HCT116 (cell line): Measurements from ENCODE around the gene POLR1B. TPM values are rescaled to one million over a fixed set of nuclear protein-coding genes. Genes with fewer than 3 reads are reported as not detected.
A peak's percentile ranks its signal among the peaks of the same experiment; 100 is the strongest.

ENCODE experiments used
- ATAC-seq: fragments of 200-7000 bp; cut with Tn5 transposase; 2 replicates; pipeline ENCODE4 v1.9.1; 2020; ENCODE audit warnings: mild to moderate bottlenecking, moderate library complexity
- BruUV-seq: library from RNA; stranded (reverse); fragments of 400-500 nt; replicated peaks from 2 replicates; lab custom pipeline; 2021; lab: Mats Ljungman, UMichigan
- CTCF ChIA-PET: fragments of 300-600 bp; sonication (Branson Sonifier 250); formaldehyde crosslinking; loops from one replicate; lab custom pipeline; 2021; ENCODE audit warnings: antibody characterized with exemption; lab: Charles Lee
- POLR2A ChIA-PET: fragments of 300-600, 350-600 bp; sonication (Branson Sonifier 250); formaldehyde crosslinking; loops from one replicate; lab custom pipeline; 2021; ENCODE audit warnings: antibody characterized with exemption; lab: Charles Lee
- RAD21 ChIA-PET, 2 experiments: fragments of 300-600 bp; sonication (Branson Sonifier 250); formaldehyde crosslinking; loops; one replicate each; lab custom pipeline; 2023; ENCODE audit warnings: low total read pairs in 2 of 2; ENCODE audit not compliant: uncharacterized antibody in 2 of 2, unreplicated experiment in 2 of 2, low non-redundant PET in 1 of 2; lab: Charles Lee
- DNase-seq: peaks from one replicate; pipeline ENCODE4 v3.0.0-alpha.2; 2010; ENCODE audit warnings: low read depth, low spot score
- H2AFZ ChIP-seq: fragments of 200-600 bp; shearing (Covaris generic), sonication (generic); 2 replicates; pipeline ENCODE4 v1.6.1; 2017; ENCODE audit warnings: low read depth, mixed run types, mixed read lengths, antibody characterized with exemption, low read length; ENCODE audit not compliant: poor library complexity, severe bottlenecking
- H3K27ac ChIP-seq: 2 replicates; pipeline ENCODE4 v1.5.1; 2012; ENCODE audit warnings: low read depth, low read length
- H3K27me3 ChIP-seq: fragments of 200-600 bp; sonication (generic); 2 replicates; pipeline ENCODE4 v1.6.1; 2016; ENCODE audit warnings: mixed run types, low read length, mixed read lengths; ENCODE audit not compliant: insufficient read depth
- H3K36me3 ChIP-seq, 2 experiments: fragments of 200-500 bp in 1 of 2; fragments of 200-600 bp in 1 of 2; sonication (Bioruptor generic) in 1 of 2; sonication (generic) in 1 of 2; 2 replicates each; pipeline versions ENCODE4 v1.5.1 to v1.6.1; 2014 to 2016; ENCODE audit warnings: low read length in 2 of 2, inconsistent platforms in 1 of 2, mixed read lengths in 1 of 2, mixed run types in 1 of 2; ENCODE audit not compliant: insufficient read depth in 2 of 2, control insufficient read depth in 1 of 2
- H3K4me1 ChIP-seq, 2 experiments: fragments of 200-600 bp in 1 of 2; sonication (generic) in 1 of 2; 2 replicates each; pipeline versions ENCODE4 v1.5.1 to v1.6.1; 2012 to 2017; ENCODE audit warnings: low read length in 2 of 2, inconsistent platforms in 1 of 2, mild to moderate bottlenecking in 1 of 2, mixed read lengths in 1 of 2, mixed run types in 1 of 2, moderate library complexity in 1 of 2; ENCODE audit not compliant: insufficient read depth in 2 of 2, control insufficient read depth in 1 of 2
- H3K4me2 ChIP-seq: fragments of 200-600 bp; sonication (generic); 2 replicates; pipeline ENCODE4 v1.6.1; 2017; ENCODE audit warnings: mixed run types, low read length, mixed read lengths
- H3K4me3 ChIP-seq, 2 experiments: fragments of 200-600 bp in 1 of 2; sonication (generic) in 1 of 2; replicated peaks in 1 of 2; 2 replicates each; pipeline ENCODE4 v1.5.1; 2011 to 2016; ENCODE audit warnings: low read length in 2 of 2, control low read depth in 1 of 2, low read depth in 1 of 2, mild to moderate bottlenecking in 1 of 2, mixed read lengths in 1 of 2, mixed run types in 1 of 2
- H3K79me2 ChIP-seq: fragments of 200-600 bp; sonication (generic); 2 replicates; pipeline ENCODE4 v1.6.1; 2017; ENCODE audit warnings: mild to moderate bottlenecking, mixed run types, low read length, moderate library complexity, mixed read lengths; ENCODE audit not compliant: insufficient read depth
- H3K9ac ChIP-seq: fragments of 200-600 bp; sonication (generic); 2 replicates; pipeline ENCODE4 v1.6.1; 2016; ENCODE audit warnings: low read length, mixed read lengths
- H3K9me2 ChIP-seq: fragments of 200-600 bp; sonication (generic), shearing (Covaris generic); 2 replicates; pipeline ENCODE4 v1.6.1; 2017; ENCODE audit warnings: mixed run types, mild to moderate bottlenecking, moderate library complexity; ENCODE audit not compliant: insufficient read depth
- H3K9me3 ChIP-seq, 2 experiments: fragments of 200-500 bp in 1 of 2; fragments of 200-600 bp in 1 of 2; sonication (Bioruptor generic) in 1 of 2; sonication (generic) in 1 of 2; 2 replicates each; pipeline ENCODE4 v1.6.1; 2014 to 2017; ENCODE audit warnings: low read length in 2 of 2, mixed read lengths in 2 of 2, inconsistent platforms in 1 of 2, low read depth in 1 of 2, mild to moderate bottlenecking in 1 of 2, mixed run types in 1 of 2, moderate library complexity in 1 of 2; ENCODE audit not compliant: control insufficient read depth in 1 of 2, insufficient read depth in 1 of 2
- H4K20me1 ChIP-seq: fragments of 200-600 bp; sonication (generic), shearing (Covaris generic); 2 replicates; pipeline ENCODE4 v1.6.1; 2017; ENCODE audit warnings: mixed run types, mild to moderate bottlenecking, moderate library complexity; ENCODE audit not compliant: insufficient read depth
- CTCF ChIP-seq, 3 experiments: fragments of 200-600 bp in 1 of 3; sonication (generic) in 1 of 3; IDR thresholded peaks in 2 of 3; conservative IDR thresholded peaks in 1 of 3; 2 replicates each; pipeline ENCODE4 v1.5.1; 2012 to 2017; ENCODE audit warnings: low read depth in 2 of 3, low read length in 2 of 3, antibody characterized with exemption in 1 of 3, borderline replicate concordance in 1 of 3, control low read depth in 1 of 3, mild to moderate bottlenecking in 1 of 3, mixed read lengths in 1 of 3, mixed run types in 1 of 3, moderate library complexity in 1 of 3; ENCODE audit not compliant: insufficient read depth in 1 of 3
- EZH2 ChIP-seq: fragments of 200-600 bp; sonication (generic); IDR thresholded peaks from 2 replicates; pipeline ENCODE4 v1.6.1; 2017; ENCODE audit warnings: antibody characterized with exemption, mixed run types
- RAD21 ChIP-seq: IDR thresholded peaks from 2 replicates; pipeline ENCODE4 v1.6.1; 2012; ENCODE audit warnings: low read depth, mild to moderate bottlenecking
- YY1 ChIP-seq: IDR thresholded peaks from 2 replicates; pipeline ENCODE4 v1.6.1; 2011; ENCODE audit warnings: low read length, low read depth, moderate library complexity, mild to moderate bottlenecking; ENCODE audit not compliant: insufficient replicate concordance; ENCODE audit errors: extremely low read depth
- intact Hi-C: fragments of 100-400 bp; cut with micrococcal nuclease; formaldehyde crosslinking; loops from 2 replicates; pipeline ENCODE4 v1.10.0; 2022
- total RNA-seq: library from RNA; stranded (reverse); gene quantifications from one replicate; pipeline ENCODE4 v1.2.1, GENCODE V29; 2021; ENCODE audit not compliant: unreplicated experiment

Gene POLR1B
- total RNA-seq, 1 experiment from 2014 or later = 57.7 TPM

- TF ChIP-seq YY1 (peak; percentile 80), RAD21 (peak; percentile 97), CTCF (IDR thresholded peaks at IDR 0.05 in 2 of 3, conservative IDR thresholded peaks at IDR 0.05 in 1 of 3; ENCODE audit: borderline replicate concordance in 1 of 3, insufficient read depth in 1 of 3, low read depth in 2 of 3, low read length in 2 of 3) (peak; percentile 91 to 96 (median 95)), EZH2 (no peak)
- Histone ChIP-seq H3K9me2 (no peaks in the 10 kb centered on the region), H3K36me3 (no peaks in the 10 kb centered on the region), H3K27me3 (no peaks in the 10 kb centered on the region), H2AFZ (peak overlapping the region; percentile 44), H3K4me3 (peak overlapping the region in 1 of 2 experiments; percentile 38; a peak in 3 of 4 replicates), H3K79me2 (no peaks in the 10 kb centered on the region), H3K9ac (peak overlapping the region; percentile 48), H3K4me2 (peak overlapping the region; percentile 72), H3K27ac (peak overlapping the region; percentile 49), H4K20me1 (no peaks in the 10 kb centered on the region), H3K9me3 (no peaks in the 10 kb centered on the region), H3K4me1 (peaks cover 56 to 100% of the 10 kb centered on the region in 2 experiments)
- DNase-seq (no peak), ATAC-seq (peak; percentile 75)
- BruUV-seq = no TSS peak
- RAD21 ChIA-PET = interaction anchor here (0.6 to 4.8 kb wide), 7 partner anchors 18 to 112 kb away, joined by 3 to 35 read pairs (median 4); no protein-coding TSS in a partner anchor
- intact Hi-C loops = loop anchor here (1.0 kb wide), 3 partner anchors 19 to 100 kb away; partner anchors contain the start of gene SLC20A1
- CTCF ChIA-PET = interaction anchor here (0.6 to 6.8 kb wide), 13 partner anchors 9 to 739 kb away, joined by 3 to 100 read pairs (median 4); partner anchors contain the start of gene SLC20A1
- POLR2A ChIA-PET = interaction anchor here (1.2 to 11.6 kb wide), 4 partner anchors 10 to 99 kb away, joined by 3 to 86 read pairs (median 13); partner anchors contain the start of gene SLC20A1
Observed at GRCh38 chr2:112626604-112627059, 84.4 kb downstream of the POLR1B start.

Other genes starting within 250 kb of the POLR1B start
- gene RGPD8, start 108.8 kb upstream of the POLR1B start, total RNA-seq = 11.0 TPM
- gene TTL, start 60.3 kb upstream of the POLR1B start, total RNA-seq = 58.7 TPM
- gene CHCHD5, start 42.1 kb downstream of the POLR1B start, total RNA-seq = 49.8 TPM
- 154 TPM for gene SLC20A1, start 103.5 kb downstream of the POLR1B start, total RNA-seq
- 0.22 TPM for gene NT5DC4, start 178.6 kb downstream of the POLR1B start, total RNA-seq
- gene CKAP2L, start 222.1 kb downstream of the POLR1B start, total RNA-seq = 27.5 TPM
- gene IL1A, start 242.0 kb downstream of the POLR1B start, total RNA-seq = 0.10 TPM